ENCODE measurements around the gene TP53TG5.

DNA sequence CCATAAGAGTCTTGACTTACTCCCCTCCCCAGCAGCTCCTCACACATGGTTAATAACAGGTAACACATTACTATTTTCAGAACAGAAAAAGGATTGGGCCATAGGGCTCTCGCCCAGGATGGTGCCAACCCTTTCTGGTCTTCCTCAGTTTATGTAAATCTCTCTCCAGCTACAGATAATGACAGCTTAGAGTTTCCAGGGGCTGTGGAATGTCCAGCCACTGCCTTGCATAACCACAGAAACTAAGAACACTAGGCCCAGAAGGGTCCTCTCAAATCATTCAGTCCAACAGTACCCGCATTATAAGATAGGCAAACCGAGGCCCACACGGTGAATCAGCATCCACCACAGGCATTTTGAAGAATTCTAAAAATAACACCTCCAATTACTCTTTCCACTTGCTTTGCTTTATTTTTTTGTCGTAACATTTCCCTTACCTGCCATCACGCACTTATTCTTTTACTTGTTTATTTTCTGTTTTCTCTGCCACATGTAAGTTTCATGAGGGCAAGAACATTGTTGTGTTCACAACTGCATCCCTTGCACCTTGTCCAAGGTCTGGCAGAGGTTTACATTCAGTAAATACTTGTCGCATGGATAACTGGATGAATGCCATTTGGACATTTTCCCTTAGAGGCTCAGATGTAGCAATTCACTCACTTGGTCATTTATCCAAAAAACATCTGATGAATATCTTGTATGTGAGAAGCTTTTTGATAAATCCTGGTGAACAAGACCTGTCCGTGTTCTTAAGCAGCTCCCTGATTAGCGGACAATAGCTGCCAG is 23.5 kb downstream of the TP53TG5 start:
- TF ChIP-seq, protein P1, sequence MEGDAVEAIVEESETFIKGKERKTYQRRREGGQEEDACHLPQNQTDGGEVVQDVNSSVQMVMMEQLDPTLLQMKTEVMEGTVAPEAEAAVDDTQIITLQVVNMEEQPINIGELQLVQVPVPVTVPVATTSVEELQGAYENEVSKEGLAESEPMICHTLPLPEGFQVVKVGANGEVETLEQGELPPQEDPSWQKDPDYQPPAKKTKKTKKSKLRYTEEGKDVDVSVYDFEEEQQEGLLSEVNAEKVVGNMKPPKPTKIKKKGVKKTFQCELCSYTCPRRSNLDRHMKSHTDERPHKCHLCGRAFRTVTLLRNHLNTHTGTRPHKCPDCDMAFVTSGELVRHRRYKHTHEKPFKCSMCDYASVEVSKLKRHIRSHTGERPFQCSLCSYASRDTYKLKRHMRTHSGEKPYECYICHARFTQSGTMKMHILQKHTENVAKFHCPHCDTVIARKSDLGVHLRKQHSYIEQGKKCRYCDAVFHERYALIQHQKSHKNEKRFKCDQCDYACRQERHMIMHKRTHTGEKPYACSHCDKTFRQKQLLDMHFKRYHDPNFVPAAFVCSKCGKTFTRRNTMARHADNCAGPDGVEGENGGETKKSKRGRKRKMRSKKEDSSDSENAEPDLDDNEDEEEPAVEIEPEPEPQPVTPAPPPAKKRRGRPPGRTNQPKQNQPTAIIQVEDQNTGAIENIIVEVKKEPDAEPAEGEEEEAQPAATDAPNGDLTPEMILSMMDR (conservative IDR thresholded peaks at IDR 0.05; ENCODE audit: low read depth, low read length) = no peak
- no peak for TF ChIP-seq EZH2 (IDR thresholded peaks at IDR 0.05; ENCODE audit: borderline replicate concordance, low read depth, low read length, poor library complexity, severe bottlenecking)
